Measurements from ENCODE around the gene SAMD10.
"Not testable (repeated sequence)": the region's sequence is repeated elsewhere in the genome, so short reads cannot be mapped to it uniquely, and the experiment has no call there.

SAMD10 gene

DNA sequence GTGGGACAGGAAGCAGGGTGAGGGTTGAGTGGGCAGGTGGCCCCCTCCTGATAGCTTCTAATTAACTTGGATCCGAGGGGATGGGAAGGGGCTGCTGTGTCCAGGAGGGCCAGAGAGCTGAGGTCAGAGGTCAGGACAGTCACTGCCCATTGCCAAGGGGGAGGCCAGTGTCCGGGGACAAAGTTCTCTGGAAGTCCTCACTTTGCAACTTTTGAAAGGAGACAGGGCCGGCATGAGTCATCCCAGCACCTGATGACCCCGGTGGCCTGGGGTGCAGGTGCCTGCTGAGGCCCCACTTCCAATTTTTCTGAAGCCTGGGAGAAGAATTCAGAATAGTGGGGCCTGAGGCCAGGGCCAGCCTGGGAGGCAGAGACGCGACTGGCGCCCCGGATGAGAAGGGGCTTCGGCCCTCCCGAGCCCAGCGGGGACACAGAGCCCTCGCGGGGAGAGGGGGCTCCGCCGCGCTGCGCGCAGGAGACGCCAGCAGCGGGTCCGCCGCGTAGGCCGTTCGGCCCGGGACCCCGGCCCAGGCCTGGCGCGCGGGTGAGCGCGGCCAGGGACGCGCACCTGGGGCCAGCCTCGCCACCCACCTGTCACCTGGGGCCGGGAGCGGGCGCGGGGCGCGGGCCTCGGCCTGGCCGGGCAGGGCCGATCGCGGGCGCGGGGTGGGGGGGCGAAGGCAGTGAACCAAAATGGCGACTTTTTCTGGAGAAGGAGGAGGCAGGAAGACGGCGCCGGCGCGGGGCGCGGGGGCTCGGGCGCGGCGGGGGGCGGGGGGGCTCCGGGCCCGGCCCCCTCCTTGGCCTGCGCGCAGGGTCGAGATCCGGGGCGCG, 10.3 kb downstream of the SAMD10 start:
- no peak for DNase-seq (ENCODE audit: low read depth, low spot score)

DNA sequence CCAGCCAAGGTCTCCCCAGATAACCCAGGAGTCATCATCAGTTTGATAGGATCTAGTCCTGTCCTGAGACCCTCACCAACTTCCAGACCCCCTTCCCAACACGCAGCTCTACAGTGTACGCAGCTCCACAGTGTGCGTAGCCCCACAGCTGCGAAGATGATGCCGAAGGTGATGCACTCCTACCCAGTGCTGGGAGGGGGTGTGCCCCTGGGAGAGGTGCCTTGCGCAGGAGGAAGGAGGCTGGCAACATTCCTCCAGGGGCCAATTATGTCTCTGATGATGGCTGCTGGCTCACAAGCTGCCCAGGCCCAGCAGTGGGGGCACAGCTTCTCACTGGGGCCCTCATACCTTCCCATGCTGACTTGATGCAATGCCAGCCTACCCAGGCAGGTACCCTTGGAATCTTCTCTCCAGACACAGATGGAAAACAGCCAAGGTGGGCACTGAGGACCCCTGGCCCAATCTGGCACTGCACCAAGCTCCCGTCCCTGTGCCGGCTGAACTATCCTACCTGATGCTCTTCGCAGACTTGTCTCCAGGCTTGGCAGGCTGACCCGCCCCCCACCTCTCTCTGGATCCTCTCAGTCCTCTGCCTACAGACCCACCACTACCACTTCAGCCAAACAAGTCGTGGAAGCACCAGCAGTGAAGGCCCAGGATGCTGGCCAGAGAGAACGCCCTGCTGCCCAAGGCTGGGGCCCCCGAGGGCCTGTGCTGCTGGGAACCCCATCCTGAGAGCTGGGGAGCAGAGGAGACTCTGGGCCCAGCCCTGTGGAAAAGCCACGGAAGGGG, 11.1 kb downstream of the SAMD10 start:
- no peak for DNase-seq (ENCODE audit: low read depth, low spot score)

DNA sequence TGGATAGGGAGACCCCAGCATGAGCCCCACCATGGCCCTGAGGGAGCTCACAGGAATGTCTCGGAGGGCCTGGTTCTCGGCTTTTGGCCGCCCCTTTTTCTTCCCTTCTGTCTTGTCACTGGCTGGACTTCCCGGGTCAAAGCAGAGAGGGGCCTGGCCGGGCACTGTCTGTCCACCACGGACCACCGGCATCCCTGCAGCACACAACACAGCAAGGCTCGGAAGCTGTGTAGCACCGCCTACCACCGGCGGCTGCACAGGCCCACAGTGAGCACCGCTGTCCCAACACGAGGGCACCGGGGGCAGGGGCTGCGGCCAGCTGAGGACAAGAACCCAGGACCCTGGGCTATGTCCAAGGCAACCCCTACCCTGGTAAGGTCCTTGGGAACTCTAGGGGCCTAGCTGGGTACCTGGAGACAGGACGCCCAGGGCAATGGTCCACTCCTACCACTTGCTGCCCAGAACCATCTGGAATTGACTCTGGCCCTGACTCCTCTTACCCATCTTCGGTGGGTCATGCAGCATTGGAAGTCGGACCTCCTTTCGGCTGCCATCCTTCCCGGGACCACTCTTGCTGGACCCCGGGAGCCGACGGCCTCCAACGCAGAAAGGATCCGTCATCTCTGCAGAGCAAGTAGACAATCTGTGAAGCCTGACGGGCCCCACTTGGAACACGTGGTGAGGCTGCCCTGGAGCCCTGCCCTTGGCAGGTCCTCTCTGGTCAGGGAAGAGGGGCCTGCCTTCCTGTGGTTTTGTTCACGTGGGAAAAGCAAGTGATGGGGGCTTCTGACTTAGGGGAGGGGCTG, 11.9 kb downstream of the SAMD10 start:
- no peak for DNase-seq (ENCODE audit: low read depth, low spot score)

DNA sequence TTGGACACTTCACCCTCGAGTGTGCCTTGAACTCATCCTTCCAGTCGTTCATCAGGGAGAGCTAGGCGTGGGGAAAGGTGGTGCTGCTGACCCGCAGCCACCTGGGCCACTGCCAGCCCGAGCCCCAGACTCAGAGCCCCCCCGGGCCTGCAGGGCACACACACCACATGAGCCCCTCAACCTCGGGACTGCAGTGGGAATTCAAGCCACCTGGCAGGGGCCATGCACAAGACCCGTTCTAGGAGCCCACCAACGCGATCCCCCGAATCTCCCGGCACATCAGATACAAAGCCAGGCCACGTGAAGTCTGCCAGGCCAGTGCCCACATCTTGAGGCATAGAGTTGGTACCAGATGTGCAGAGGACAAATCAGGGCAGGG, 12.5 kb downstream of the SAMD10 start:
- no peak for DNase-seq (ENCODE audit: low read depth, low spot score)

DNA sequence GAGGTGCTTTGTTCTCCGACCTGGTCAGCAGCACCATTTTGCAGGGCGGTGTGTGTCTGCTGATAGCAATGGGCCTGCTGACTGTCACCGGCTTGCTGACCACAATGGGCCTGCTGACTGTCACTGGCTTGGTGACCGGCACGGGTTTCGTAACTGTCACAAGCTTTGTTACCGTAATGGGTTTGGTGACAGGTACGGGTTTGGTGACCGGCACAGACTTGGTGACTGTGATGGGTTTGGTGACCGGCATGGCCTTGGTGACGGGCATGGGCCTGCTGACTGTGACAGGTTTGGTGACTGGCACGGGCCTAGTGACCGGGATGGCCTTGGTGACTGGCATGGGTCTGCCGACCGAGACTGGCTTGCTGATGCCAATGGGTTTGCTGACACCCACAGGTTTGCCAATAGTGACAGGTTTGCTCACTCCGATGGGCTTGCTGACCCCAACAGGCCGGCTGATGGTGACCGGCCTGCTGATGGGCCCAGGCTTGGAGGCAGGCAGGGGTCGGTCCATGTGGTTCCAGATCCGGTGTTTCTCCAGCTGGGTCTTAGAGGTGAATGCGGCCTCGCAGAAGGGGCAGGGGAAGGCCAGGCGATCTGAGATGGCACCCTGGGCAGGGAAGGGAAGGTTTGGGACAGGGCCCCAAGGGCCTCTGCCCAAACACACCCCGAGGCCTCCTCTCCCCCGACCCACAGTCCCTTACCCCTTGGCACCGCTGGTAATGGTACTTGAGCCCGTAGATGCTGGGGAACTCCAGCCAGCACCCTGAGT, 13.1 kb downstream of the SAMD10 start:
- no peak for DNase-seq (ENCODE audit: low read depth, low spot score)

DNA sequence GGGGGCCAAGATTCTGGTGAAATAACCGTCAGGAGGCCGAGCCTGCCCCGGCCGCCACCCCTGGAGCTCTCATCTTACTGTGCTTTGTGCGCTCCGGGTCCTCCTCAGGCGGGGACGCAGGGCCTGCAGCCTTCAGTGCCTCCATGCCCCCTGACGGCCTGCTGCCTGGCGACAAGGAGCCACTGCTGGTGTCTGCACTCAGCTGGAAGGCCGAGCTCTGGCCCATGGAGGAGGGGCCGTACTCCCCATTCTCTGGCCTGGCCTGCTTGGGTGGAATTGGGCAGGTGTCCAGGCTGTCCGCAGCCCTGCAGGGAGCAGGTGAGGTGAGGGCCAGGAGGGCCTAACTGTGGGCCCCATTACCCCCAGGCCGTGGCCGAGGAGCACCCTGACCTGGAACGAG, 15.0 kb downstream of the SAMD10 start:
- DNase-seq (ENCODE audit: low read depth, low spot score): no peak

DNA sequence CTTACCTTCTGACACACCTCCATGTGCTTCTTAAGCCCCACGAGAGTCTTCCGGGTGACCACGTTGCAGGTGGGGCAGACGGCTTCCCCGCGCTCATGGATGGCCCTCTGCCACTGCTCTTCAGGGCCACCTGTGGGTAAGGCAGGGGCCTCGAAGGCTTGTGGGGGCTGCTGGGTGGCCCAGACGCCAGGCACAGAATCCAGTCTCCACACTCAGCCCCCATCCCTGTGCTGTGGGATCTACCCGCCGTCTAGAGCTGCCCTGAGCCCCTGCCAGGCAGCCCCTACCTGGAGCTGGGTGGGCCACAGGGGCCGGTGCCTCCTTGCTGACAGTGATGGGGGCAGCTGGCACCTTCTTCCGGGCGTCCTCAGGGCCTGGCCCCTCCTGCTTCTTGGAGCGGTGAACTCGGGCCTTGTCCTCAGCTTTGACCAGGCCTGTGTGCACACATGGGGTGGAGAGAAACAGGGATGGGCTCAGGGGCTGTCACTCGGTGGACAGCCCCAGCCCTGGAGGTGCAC, 15.6 kb downstream of the SAMD10 start:
- DNase-seq (ENCODE audit: low read depth, low spot score): no peak

DNA sequence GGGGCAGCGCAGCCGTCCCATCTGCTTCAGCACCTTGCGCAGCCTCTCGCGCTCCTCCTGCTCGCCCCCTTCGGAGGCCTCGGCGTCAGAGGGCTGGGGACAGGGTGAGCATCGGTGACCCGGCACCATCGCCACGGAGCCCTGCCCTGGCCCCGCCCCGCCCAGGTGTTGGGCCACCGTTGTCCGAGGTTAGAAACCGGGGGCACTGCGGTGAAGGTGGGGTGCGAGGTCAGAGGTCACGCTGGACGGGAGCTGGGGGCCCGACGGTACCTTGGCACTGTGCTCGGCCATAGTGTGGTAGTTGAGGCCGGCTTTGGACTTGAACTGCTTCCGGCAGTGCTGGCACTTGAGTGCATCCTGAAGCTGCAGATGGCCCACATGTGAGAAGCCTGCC, 16.1 kb downstream of the SAMD10 start:
- DNase-seq (ENCODE audit: low read depth, low spot score): no peak

DNA sequence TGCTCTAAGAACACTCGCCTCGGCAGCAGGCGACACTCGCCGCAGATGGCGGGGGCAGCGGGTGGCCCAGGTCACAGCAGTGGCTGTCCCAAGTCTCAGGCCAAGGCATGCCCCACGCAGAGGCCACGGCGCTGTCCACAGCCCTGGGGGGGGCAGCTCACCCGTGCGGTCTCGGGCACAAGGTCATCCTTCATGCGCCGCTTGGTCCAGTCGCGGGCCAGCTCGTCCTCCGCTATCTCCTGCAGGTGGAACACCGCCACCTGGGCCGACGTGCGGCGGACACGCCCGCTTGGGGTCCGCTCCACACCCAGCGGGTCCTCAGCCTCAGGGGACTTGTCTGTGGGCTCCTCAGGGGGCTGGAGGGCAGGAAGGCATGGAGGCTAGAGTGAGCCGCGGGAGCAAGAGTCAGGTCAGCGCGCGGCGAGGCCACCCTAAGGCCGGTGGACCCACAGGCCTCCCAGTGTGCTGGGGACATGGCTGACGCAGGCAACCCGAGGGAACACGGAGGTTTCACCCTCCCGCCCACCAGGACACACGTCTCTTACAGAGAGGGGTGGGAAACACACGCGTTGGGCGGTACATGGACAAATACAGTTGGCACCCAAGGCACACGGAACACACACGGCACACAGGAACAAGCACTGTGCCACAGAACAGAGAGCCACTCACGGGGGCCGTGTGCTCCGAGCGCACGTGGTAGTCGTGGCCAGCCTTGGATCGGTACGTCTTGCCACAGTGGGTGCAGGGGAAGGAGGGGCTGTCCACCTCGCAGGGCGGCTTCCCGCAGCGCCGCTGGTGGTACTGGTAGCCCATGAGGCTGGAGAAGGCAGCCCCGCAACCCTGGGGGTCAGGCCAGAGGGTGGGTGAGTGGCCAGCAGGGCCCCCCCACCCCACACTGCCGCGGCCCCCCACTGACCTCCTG, 16.8 kb downstream of the SAMD10 start:
- no peak for DNase-seq (ENCODE audit: low read depth, low spot score)

DNA sequence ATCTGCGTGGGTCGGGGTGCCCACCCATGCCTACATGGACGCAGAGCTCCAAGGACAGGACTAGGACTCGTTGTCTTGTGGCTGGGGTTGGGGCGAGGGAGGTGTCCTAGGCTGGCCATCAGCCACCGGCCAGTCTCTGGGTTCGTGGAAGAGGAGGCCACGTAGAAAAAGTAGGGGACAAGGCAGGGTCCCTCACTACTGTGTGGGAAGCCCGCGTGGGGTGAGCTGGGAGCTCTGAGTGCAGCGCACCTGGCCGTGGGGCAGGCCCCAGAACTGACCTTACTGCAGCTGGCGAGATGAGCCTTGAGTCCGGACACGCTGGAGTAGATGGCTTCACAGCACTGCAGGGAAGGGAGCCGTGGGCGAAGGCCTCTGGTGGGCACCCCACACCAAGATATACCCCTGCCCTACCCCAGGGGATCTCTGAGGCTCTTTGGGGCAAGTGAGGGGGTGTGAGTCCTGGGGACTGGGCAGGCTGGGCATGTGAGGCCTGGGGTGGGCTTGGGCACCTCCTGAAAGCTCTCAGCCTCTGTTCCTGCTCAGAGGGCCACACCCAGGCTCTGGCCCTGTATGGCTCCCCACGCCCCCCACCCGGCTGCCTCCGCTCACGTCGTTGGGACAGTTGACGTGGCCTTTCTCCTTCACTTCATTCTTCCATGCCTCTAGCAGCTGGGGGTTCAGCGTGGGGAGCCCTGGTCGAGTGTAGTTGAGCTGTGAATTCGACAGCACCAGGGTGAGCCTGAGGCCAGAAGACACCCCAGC, 17.6 kb downstream of the SAMD10 start:
- DNase-seq (ENCODE audit: low read depth, low spot score): no peak

DNA sequence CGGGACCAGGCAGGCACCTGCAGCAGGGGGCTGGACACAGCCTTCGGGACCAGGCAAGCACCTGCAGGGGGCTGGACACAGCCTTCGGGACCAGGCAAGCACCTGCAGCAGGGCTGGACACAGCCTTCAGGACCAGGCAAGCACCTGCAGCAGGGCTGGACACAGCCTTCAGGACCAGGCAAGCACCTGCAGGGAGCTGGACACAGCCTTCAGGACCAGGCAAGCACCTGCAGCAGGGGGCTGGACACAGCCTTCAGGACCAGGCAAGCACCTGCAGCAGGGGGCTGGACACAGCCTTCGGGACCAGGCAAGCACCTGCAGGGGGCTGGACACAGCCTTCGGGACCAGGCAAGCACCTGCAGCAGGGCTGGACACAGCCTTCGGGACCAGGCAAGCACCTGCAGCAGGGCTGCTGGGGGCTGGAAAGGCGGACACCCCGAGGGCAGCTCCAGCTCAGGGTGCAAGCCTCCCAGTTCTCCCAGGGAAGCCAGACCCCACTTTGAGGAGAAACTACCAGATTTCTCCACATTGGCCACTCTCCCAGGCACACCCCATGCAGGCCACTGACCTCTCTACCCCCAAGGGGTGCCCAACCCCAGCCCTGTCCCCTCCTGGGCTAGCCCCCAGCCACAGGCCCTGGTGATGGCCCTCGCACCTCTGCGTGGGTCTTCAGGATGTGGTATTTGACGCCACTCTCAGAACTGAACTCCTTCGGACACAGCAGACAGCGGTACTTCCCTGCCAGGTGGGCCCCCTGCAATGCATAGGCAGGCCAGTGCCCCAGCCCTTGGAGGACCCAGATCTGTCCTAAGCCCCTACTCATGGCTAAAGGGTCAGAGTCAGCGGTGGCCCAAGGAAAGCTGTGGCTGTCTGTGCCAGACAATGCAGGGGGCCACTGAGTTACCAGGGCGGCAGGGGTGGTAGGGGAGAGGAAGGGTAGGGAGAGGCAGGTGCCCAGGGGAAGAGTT, 18.5 kb downstream of the SAMD10 start:
- not testable (repeated sequence) for DNase-seq (ENCODE audit: low read depth, low spot score)

DNA sequence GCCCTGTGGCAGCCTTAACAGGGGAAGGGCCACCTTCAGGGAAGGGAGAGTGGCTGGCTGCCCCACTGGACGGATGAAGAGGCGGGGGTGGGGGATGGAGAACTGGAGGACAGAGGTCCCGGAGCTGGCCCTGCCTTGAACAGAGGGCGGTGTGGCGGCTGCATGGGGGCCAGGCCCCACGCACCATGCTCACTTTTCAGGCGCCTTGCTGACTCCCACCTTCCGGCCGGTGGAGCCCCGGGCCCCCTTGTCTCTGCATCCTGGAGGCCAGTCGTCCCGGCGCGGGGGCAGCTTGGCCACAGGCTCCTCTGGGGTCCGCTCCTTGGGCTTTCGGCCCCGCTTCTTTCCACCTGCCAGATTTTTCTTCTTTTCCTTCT, 19.8 kb downstream of the SAMD10 start:
- no peak for DNase-seq (ENCODE audit: low read depth, low spot score)

DNA sequence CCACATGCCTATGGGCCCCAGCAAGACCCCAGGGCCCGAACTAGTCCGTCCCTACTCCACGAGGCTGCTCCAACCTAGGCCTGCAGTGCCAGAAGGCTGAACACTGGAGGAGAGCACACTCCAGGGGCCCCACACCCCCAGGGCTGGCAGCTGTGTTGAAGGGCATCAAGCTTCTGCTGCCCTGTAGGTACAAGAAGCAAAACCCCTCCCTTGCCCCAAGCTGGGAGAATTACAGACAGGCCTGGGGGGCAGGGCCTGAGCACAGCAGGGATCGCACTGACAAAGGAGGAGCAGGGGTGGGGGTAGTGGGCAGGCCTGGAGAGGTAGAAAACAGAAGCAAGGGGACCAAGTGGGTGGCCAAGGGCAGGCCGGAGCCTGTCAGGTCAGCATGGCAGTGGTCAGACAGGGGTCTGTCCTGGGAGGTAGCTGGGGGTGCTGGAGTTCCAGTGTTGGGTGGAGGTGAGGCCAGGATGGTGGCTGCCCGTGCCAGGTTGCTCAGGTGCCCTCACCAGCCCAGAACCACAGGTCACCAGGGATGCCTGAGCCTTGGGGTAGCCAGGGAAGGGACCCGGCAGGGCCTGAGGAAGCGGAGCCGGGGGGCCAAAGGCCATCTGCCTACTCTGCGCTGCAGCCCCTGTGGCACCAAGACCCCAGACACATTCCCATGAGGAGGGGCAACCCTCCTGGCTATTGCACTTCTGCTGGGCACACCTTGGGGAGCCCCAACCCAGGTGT, 20.3 kb downstream of the SAMD10 start:
- no peak for DNase-seq (ENCODE audit: low read depth, low spot score)

DNA sequence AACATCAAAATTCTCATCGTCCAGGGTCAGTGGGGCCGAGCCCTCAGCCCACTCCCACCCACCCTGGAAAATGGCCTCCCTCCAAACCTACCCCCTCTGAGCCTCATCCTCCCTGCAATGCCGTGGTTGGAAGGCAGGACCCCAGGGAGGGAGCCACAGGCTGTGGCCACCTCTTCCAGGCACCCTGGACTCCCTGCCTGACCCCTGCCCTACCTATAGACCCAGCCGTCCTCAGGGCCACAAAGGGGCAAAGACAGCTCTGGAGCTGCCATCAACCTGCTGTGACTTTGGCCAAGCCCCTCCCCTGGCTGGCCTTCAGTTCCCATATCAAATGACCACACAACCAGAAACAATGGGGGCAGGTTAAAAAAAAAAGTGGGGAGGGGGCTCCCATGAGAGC, 21.0 kb downstream of the SAMD10 start:
- DNase-seq (ENCODE audit: low read depth, low spot score): no peak

DNA sequence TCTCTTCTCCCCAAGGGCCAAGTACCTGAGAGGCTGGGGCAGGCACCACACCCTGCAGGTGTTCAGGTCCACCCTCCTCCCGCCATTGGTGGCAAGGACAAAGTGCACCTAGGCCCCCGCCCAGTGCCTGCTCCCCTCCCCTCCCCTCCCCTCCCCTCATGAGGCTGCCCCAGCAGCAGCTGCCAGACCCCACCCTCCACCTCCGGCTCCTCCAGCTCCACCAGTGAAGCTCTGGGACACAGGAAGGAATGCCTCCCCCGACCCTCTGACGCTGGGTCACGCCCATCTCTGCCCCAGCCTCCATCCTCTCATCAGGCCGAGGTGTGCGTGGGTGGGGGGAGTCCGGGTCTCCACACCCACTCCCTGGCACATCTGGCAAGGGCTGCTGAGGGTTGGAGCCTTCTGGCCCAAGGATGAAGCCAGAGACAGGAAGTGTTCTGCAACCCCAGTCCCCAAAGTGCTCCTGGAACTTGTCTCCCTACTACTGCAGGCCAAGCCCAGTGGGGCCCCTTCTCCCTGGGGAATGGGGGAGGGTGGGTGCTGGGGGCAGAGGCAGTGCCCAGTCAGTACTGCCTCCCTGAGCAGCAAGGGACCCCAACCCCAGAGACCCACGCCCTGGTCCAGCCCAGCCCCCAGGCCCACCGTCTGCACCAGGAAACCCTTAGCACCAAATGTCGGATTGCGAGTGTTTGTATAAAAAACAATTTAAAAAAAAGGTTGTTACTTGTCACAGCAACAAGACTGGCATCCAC, 21.6 kb downstream of the SAMD10 start:
- DNase-seq (ENCODE audit: low read depth, low spot score): no peak

DNA sequence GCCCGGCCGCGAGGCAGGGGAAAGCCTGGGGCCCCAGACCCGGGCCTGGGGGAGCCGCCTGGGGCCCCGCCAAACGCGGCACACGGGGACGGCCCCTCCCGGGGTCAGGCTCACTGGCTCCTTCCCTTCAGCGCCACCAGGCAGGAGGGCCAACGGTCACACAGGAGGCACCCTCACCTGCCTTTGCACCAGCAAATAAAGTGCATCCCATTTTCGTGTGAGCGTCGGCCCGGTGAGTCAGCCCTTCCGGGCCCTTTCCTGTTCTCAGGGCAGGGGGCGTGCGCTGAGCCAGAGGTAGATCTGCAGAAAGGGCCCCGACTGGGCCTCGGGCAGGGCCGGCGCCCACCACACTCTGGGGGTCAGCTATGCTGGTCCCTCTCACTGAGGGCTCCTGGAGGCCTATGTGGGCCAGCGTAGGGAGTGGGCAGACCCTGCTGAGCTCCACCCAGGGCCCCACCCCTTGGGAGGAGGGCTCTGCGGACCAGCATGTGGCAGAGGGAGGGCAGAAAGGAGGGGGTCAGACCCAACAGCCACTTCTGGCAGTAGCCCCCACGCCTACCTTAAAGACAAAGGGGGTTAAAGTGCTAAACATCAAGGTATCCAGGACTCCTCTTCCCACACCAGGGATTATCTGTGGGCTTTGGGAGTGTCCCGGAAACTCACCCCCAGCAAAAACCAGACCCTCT, 22.3 kb downstream of the SAMD10 start:
- no peak for DNase-seq (ENCODE audit: low read depth, low spot score)
